Stimulated activated memory B cell treated with anti-CD40 and anti-IgM and Interleukin-4, amounts not matched to agents 10 μg/mL and 1 μg/mL and 100 μg/mL, for 72 hours (primary cell): ENCODE data around the gene CNOT1.
"Not testable (repeated sequence)": the region's sequence is repeated elsewhere in the genome, so short reads cannot be mapped to it uniquely, and the experiment has no call there.

ENCODE experiments used
- ATAC-seq: fragments of 150-1000 bp; cut with Tn5 transposase; 2 replicates; pipeline ENCODE4 v1.10.0; 2021
- H3K27ac Mint-ChIP-seq: one replicate; pipeline ENCODE4 v1.8.0; 2022; ENCODE audit warnings: mild to moderate bottlenecking, mixed read lengths
- H3K27me3 Mint-ChIP-seq: one replicate; pipeline ENCODE4 v1.8.0; 2022; ENCODE audit warnings: mixed read lengths
- H3K36me3 Mint-ChIP-seq: one replicate; pipeline ENCODE4 v1.8.0; 2022; ENCODE audit warnings: mixed read lengths
- H3K4me1 Mint-ChIP-seq: one replicate; pipeline ENCODE4 v1.8.0; 2022; ENCODE audit warnings: mixed read lengths
- H3K4me3 Mint-ChIP-seq: one replicate; pipeline ENCODE4 v1.8.0; 2022; ENCODE audit warnings: mild to moderate bottlenecking, moderate library complexity, mixed read lengths
- H3K9me3 Mint-ChIP-seq: one replicate; pipeline ENCODE4 v1.8.0; 2022; ENCODE audit warnings: mixed read lengths

Gene CNOT1

GRCh38 chr16:58574895-58575294 is 54.7 kb downstream of the CNOT1 start:
- Mint-ChIP-seq H3K27ac (no peak overlapping the region), H3K36me3 (peaks cover 81% of the 10 kb centered on the region), H3K9me3 (no peaks in the 10 kb centered on the region), H3K27me3 (no peaks in the 10 kb centered on the region), H3K4me3 (no peak overlapping the region), H3K4me1 (peaks cover 10% of the 10 kb centered on the region)
- ATAC-seq = no peak

- not testable (repeated sequence) for ATAC-seq, H3K9me3 Mint-ChIP-seq, H3K4me1 Mint-ChIP-seq, H3K27ac Mint-ChIP-seq, H3K27me3 Mint-ChIP-seq, H3K4me3 Mint-ChIP-seq
- H3K36me3 Mint-ChIP-seq = peaks cover 52% of the 10 kb centered on the region
These were observed 63.9 kb downstream of the CNOT1 start for GRCh38 chr16:58565697-58566096.

- no peak overlapping the region for H3K4me3 Mint-ChIP-seq
- H3K27me3 Mint-ChIP-seq = no peaks in the 10 kb centered on the region
- H3K27ac Mint-ChIP-seq = no peak overlapping the region
- no peaks in the 10 kb centered on the region for H3K4me1 Mint-ChIP-seq
- no peaks in the 10 kb centered on the region for H3K9me3 Mint-ChIP-seq
- no peak for ATAC-seq
- peaks cover 35% of the 10 kb centered on the region for H3K36me3 Mint-ChIP-seq
These were observed 65.9 kb downstream of the CNOT1 start for GRCh38 chr16:58563775-58564174.

DNA sequence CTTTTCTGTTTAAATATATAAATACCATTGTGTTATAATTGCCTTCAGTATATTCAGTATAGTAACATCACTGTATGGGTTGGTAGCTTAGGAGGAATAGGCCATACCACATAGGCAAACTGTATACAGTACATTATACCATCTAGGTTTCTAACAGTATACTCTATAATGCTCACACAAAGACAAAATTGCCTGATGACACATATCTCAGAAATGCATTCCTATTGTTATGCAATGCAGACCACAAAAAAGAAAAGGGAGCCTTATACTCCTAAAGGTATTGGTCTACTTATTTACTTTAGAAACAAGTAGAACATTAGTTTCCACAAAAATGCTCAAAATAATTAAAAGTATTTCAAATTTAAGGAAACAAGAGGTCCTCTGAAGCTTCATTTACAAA is 66.4 kb downstream of the CNOT1 start:
- H3K4me1 Mint-ChIP-seq = no peaks in the 10 kb centered on the region
- no peaks in the 10 kb centered on the region for H3K9me3 Mint-ChIP-seq
- H3K27me3 Mint-ChIP-seq = no peaks in the 10 kb centered on the region
- H3K36me3 Mint-ChIP-seq = peaks cover 32% of the 10 kb centered on the region
- no peak overlapping the region for H3K27ac Mint-ChIP-seq
- no peak for ATAC-seq
- no peak overlapping the region for H3K4me3 Mint-ChIP-seq

GRCh38 chr16:58556678-58557077 is 72.9 kb downstream of the CNOT1 start:
- no peaks in the 10 kb centered on the region for H3K4me1 Mint-ChIP-seq
- H3K4me3 Mint-ChIP-seq = no peak overlapping the region
- H3K27me3 Mint-ChIP-seq = no peaks in the 10 kb centered on the region
- H3K27ac Mint-ChIP-seq = no peak overlapping the region
- ATAC-seq = no peak
- peaks cover 35% of the 10 kb centered on the region for H3K36me3 Mint-ChIP-seq
- no peaks in the 10 kb centered on the region for H3K9me3 Mint-ChIP-seq

- no peaks in the 10 kb centered on the region for H3K4me1 Mint-ChIP-seq
- ATAC-seq = no peak
- no peaks in the 10 kb centered on the region for H3K27me3 Mint-ChIP-seq
- H3K9me3 Mint-ChIP-seq = no peaks in the 10 kb centered on the region
- no peak overlapping the region for H3K4me3 Mint-ChIP-seq
- no peak overlapping the region for H3K27ac Mint-ChIP-seq
- H3K36me3 Mint-ChIP-seq = peaks cover 50% of the 10 kb centered on the region
These were observed 78.1 kb downstream of the CNOT1 start for GRCh38 chr16:58551496-58551895.

DNA sequence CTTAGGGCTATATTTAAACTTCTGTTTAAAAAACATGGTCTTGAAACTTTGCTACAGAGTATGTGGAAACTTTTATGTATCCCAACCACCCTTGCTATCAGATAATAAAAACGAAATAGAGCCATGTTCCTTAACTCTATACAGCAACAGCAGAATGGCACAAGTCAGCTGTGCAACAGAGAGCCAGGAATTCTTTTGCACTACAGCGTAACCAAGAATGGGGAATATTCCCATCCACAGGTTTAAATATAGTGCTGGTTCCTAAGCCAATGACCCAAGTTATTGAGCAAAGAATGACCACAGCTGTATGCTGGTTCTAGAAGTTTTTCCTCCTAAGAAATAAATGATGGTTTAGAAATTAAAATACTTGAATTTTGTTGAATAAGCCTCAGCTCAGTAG is 81.2 kb downstream of the CNOT1 start:
- Mint-ChIP-seq H3K36me3 (peaks cover 65% of the 10 kb centered on the region), H3K9me3 (no peaks in the 10 kb centered on the region), H3K27ac (no peak overlapping the region), H3K27me3 (no peaks in the 10 kb centered on the region), H3K4me3 (no peak overlapping the region), H3K4me1 (no peaks in the 10 kb centered on the region)
- no peak for ATAC-seq

DNA sequence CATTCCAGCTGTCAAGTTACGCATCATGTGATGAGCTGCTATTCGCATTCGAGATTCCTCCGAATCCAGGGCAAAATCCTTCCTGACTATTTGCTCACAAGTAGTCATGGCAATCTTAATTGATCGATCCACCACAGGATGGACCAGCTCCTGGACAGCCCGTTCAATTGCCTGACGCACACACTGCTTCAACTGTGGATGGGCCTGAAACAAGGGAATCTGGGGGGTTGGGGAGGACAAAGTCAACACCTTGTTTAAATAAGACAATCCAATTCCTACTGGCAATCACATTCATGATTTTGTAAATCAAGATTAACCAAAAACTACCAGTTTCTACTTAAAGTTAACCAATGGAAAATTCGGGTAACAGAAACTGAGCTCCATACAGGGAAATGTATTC is 85.9 kb downstream of the CNOT1 start:
- peaks cover 50% of the 10 kb centered on the region for H3K36me3 Mint-ChIP-seq
- H3K27me3 Mint-ChIP-seq = no peaks in the 10 kb centered on the region
- no peak for ATAC-seq
- H3K9me3 Mint-ChIP-seq = no peaks in the 10 kb centered on the region
- no peak overlapping the region for H3K4me3 Mint-ChIP-seq
- no peaks in the 10 kb centered on the region for H3K4me1 Mint-ChIP-seq
- H3K27ac Mint-ChIP-seq = no peak overlapping the region

DNA sequence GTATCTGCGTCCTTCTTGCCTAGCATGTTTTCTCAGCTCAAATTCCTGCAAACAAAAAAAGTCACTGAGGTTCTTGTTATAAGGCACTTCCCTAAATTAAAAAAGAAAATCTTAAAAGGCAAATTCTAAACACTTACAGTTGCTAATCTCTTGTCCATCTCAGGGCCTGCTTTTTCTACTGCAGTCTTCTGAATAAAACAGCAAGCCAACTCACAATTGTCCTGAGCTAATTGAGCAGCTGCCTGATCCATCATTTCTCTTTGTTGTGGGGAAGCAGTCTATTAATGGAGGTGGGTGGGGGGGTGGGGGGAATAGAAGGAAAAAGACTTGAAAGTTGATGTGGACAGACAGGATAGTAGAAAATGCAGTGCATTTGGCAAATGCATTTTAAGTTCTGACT is 87.3 kb downstream of the CNOT1 start:
- H3K4me3 Mint-ChIP-seq = no peak overlapping the region
- no peak for ATAC-seq
- no peak overlapping the region for H3K27ac Mint-ChIP-seq
- H3K27me3 Mint-ChIP-seq = no peaks in the 10 kb centered on the region
- no peaks in the 10 kb centered on the region for H3K9me3 Mint-ChIP-seq
- H3K4me1 Mint-ChIP-seq = no peaks in the 10 kb centered on the region
- peaks cover 61% of the 10 kb centered on the region for H3K36me3 Mint-ChIP-seq

GRCh38 chr16:58541711-58542110 is 87.9 kb downstream of the CNOT1 start:
- Mint-ChIP-seq H3K4me1 (no peaks in the 10 kb centered on the region), H3K36me3 (peaks cover 62% of the 10 kb centered on the region), H3K27me3 (no peaks in the 10 kb centered on the region), H3K9me3 (no peaks in the 10 kb centered on the region), H3K27ac (no peak overlapping the region), H3K4me3 (no peak overlapping the region)
- ATAC-seq = no peak

- Mint-ChIP-seq H3K4me1 (no peaks in the 10 kb centered on the region), H3K27me3 (no peaks in the 10 kb centered on the region), H3K9me3 (no peaks in the 10 kb centered on the region), H3K36me3 (peaks cover 68% of the 10 kb centered on the region), H3K27ac (peak overlapping the region; percentile 6), H3K4me3 (no peak overlapping the region)
- no peak for ATAC-seq
These were observed 92.3 kb downstream of the CNOT1 start for GRCh38 chr16:58537124-58537906.

GRCh38 chr16:58536278-58536677 is 93.3 kb downstream of the CNOT1 start:
- no peaks in the 10 kb centered on the region for H3K27me3 Mint-ChIP-seq
- ATAC-seq = no peak
- H3K4me1 Mint-ChIP-seq = no peaks in the 10 kb centered on the region
- no peaks in the 10 kb centered on the region for H3K9me3 Mint-ChIP-seq
- H3K27ac Mint-ChIP-seq = no peak overlapping the region
- no peak overlapping the region for H3K4me3 Mint-ChIP-seq
- H3K36me3 Mint-ChIP-seq = peaks cover 78% of the 10 kb centered on the region

DNA sequence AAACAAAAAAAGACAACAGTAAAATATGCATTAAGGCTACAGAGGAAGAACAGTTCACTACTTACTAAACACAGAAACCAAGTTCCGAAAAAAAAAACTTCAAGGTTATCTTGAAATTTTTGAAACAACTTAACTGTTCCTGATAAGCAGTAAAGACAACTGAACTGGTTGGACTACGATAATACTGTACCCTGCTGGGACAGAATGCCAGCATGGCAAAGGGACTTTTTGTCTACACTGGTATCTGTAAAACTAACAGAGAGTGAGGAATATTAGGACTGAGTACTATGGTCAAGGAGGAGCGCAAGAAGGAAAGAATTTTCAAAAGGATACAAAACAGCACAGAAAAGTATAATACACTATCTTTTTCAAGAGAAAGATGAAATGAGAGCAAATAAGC is 94.5 kb downstream of the CNOT1 start:
- Mint-ChIP-seq H3K27me3 (no peaks in the 10 kb centered on the region), H3K9me3 (no peaks in the 10 kb centered on the region), H3K27ac (no peak overlapping the region), H3K36me3 (peaks cover 83% of the 10 kb centered on the region), H3K4me1 (no peaks in the 10 kb centered on the region), H3K4me3 (no peak overlapping the region)
- ATAC-seq = no peak

DNA sequence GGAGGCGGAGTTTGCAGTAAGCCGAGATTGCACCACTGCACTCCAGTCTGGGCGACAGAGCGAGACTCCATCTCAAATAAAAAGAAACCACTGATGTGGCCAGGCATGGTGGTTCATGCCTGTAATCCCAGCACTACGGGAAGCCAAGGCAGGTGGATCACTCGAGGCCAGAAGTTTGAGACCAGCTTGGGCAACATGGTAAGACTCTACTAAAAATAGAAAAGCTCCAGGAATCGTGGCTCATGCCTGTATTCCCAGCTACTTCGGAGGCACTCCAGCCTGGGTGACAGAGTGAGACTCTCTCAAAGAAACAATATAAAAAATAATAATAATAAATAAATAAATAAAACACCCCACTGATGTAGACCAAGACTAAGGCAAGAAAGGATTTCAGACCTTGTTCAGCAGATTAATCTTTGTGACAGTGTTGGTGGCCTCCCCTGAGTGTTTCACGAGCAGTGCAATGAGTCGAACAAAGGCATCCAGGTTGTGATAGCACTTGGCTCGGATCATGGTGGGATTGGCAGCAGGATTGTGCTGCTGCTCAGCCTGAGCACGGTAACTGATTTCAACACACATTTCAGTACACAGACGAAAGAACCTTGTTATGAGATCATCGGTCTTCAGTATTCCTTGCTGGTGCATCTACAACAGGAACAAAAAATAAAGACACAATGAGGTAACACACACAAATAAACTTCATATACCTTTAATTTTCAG is 95.7 kb downstream of the CNOT1 start:
- no peak overlapping the region for H3K27ac Mint-ChIP-seq
- H3K4me1 Mint-ChIP-seq = no peaks in the 10 kb centered on the region
- H3K9me3 Mint-ChIP-seq = no peaks in the 10 kb centered on the region
- no peak for ATAC-seq
- H3K4me3 Mint-ChIP-seq = no peak overlapping the region
- H3K36me3 Mint-ChIP-seq = peaks cover 83% of the 10 kb centered on the region
- H3K27me3 Mint-ChIP-seq = no peaks in the 10 kb centered on the region

DNA sequence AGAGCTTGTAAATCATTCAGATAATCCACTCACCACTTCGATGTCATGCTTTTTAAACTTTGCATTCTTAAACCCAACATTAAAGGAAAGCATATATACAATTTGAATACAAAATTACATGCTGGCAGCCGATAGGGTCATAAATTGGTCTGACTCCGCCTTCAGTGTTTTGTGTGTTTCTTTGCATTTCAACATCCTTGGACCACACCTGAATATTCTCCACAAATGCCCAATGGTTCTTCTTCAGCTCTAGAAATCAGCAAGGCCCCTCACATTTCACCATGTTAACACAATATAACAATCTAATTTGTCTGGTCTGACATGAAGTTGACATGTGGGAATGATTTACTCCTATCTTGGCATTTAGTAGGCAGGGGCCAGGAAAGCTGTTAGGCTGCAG is 97.2 kb downstream of the CNOT1 start:
- Mint-ChIP-seq H3K27me3 (no peaks in the 10 kb centered on the region), H3K4me1 (no peaks in the 10 kb centered on the region), H3K9me3 (no peaks in the 10 kb centered on the region), H3K27ac (no peak overlapping the region), H3K36me3 (peaks cover 76% of the 10 kb centered on the region), H3K4me3 (no peak overlapping the region)
- ATAC-seq = no peak

GRCh38 chr16:58530179-58530578 is 99.4 kb downstream of the CNOT1 start:
- no peaks in the 10 kb centered on the region for H3K9me3 Mint-ChIP-seq
- no peaks in the 10 kb centered on the region for H3K27me3 Mint-ChIP-seq
- no peaks in the 10 kb centered on the region for H3K4me1 Mint-ChIP-seq
- H3K27ac Mint-ChIP-seq = no peak overlapping the region
- no peak for ATAC-seq
- peaks cover 78% of the 10 kb centered on the region for H3K36me3 Mint-ChIP-seq
- H3K4me3 Mint-ChIP-seq = no peak overlapping the region
